K562 (cell line): Measurements from ENCODE around the gene METTL22. TPM values are rescaled to one million over a fixed set of nuclear protein-coding genes. Genes with fewer than 3 reads are reported as not detected.
A peak's percentile ranks its signal among the peaks of the same experiment; 100 is the strongest.

Experiments
- ATF1 ChIP-seq, 2 experiments: fragments of 450-650 bp in 1 of 2; IDR thresholded peaks; 2 replicates each; pipeline ENCODE4 v1.6.1; 2016; ENCODE audit warnings: missing compliant biosample characterization in 1 of 2, missing genetic modification characterization in 1 of 2
- BMI1 ChIP-seq: fragments of 150-350 bp; IDR thresholded peaks from 2 replicates; pipeline ENCODE4 v1.6.1; 2014; ENCODE audit warnings: low read length
- BRCA1 ChIP-seq, 2 experiments: fragments of 450-650 bp in 1 of 2; sonication (generic) in 1 of 2; formaldehyde crosslinking in 1 of 2; IDR thresholded peaks; 2 replicates each; pipeline versions ENCODE4 v1.5.0 to v1.6.1; 2017 to 2020; ENCODE audit warnings: mild to moderate bottlenecking in 1 of 2, missing genetic modification reagents in 1 of 2
- BRD9 ChIP-seq: fragments of 450-650 bp; IDR thresholded peaks from 2 replicates; pipeline ENCODE4 v1.6.1; 2018; ENCODE audit warnings: low read depth; ENCODE audit not compliant: partially characterized antibody
- ETV6 ChIP-seq, 3 experiments: fragments of 150-350 bp in 1 of 3; sonication (generic) in 1 of 3; formaldehyde crosslinking in 1 of 3; IDR thresholded peaks; 2 replicates each; pipeline versions ENCODE4 v1.6.1 to v1.8.0; 2014 to 2022; ENCODE audit warnings: borderline replicate concordance in 2 of 3, low read depth in 2 of 3, antibody characterized with exemption in 1 of 3, low read length in 1 of 3, mild to moderate bottlenecking in 1 of 3, missing genetic modification reagents in 1 of 3
- FIP1L1 ChIP-seq: fragments of 200-400 bp; formaldehyde crosslinking; IDR thresholded peaks from 2 replicates; pipeline ENCODE4 v1.6.1; 2018; ENCODE audit warnings: mild to moderate bottlenecking, low read depth, low read length; ENCODE audit not compliant: poor library complexity, severe bottlenecking
- FOS ChIP-seq: IDR thresholded peaks from 3 replicates; pipeline ENCODE4 v1.6.1; 2011; ENCODE audit not compliant: insufficient read length; ENCODE audit errors: extremely low read depth
- MTA3 ChIP-seq: fragments of 450-650 bp; formaldehyde crosslinking; IDR thresholded peaks from 2 replicates; pipeline ENCODE4 v1.6.1; 2017; ENCODE audit warnings: mild to moderate bottlenecking, borderline replicate concordance
- NFIC ChIP-seq: fragments of 450-650 bp; IDR thresholded peaks from 2 replicates; pipeline ENCODE4 v1.6.1; 2017; ENCODE audit warnings: mild to moderate bottlenecking, inconsistent platforms
- POLR2AphosphoS2 ChIP-seq: IDR thresholded peaks from 2 replicates; pipeline ENCODE4 v1.6.1; 2012; ENCODE audit warnings: low read length, improper control_type of control experiment
- SAP30 ChIP-seq: fragments of 200-600 bp; sonication (generic); IDR thresholded peaks from 2 replicates; pipeline ENCODE4 v1.6.1; 2012; ENCODE audit warnings: borderline replicate concordance, low read depth, mild to moderate bottlenecking, moderate library complexity, low read length, control low read depth, inconsistent platforms; ENCODE audit not compliant: insufficient read depth, poor library complexity, severe bottlenecking
- THRAP3 ChIP-seq: fragments of 450-650 bp; IDR thresholded peaks from 2 replicates; pipeline ENCODE4 v1.6.1; 2016; ENCODE audit warnings: mild to moderate bottlenecking, inconsistent platforms, borderline replicate concordance
- ZFX ChIP-seq: sonication (generic); formaldehyde crosslinking; IDR thresholded peaks from 2 replicates; pipeline ENCODE4 v1.8.0; 2022; ENCODE audit warnings: mild to moderate bottlenecking, missing genetic modification reagents, moderate library complexity
- ZNF3 ChIP-seq: fragments of 250-450 bp; sonication (Bioruptor Pico); IDR thresholded peaks from 2 replicates; pipeline ENCODE4 v1.5.0; 2021; ENCODE audit warnings: mild to moderate bottlenecking, moderate library complexity
- polyA plus RNA-seq, 8 experiments: library from polyadenylated mRNA; depleted of rRNA in 4 of 8; stranded (reverse) in 5 of 8; unstranded in 3 of 8; fragments of >200 nt; fragmentation: Nextera tagmentation in 2 of 8; fragmentation: Illumina TruSeq in 1 of 8; extraction: Ambion mirVana in 2 of 8; extraction: Trizol in 1 of 8; gene quantifications; 2 replicates each; pipeline versions ENCODE4 v1.2.1 to v1.2.3, GENCODE V29; 2011 to 2014; ENCODE audit warnings: inconsistent platforms in 1 of 8, missing spikeins in 1 of 8
- total RNA-seq, 7 experiments: library from RNA; depleted of rRNA in 6 of 7; stranded (reverse); fragments of >200 nt in 6 of 7; fragmentation: Illumina TruSeq in 2 of 7; extraction: Trizol in 2 of 7; gene quantifications; 2 replicates each; pipeline versions ENCODE4 v1.2.1 to v1.2.3, GENCODE V29; 2011 to 2021; ENCODE audit warnings: low replicate concordance in 1 of 7
- TF ChIP-seq, protein P1 (sequence below): fragments of 450-650 bp; conservative IDR thresholded peaks from 2 replicates; pipeline ENCODE4 v1.6.1; 2016; ENCODE audit warnings: missing genetic modification characterization, low read depth, mild to moderate bottlenecking, control low read depth, missing compliant biosample characterization
- TF ChIP-seq, protein P2 (sequence below): sonication (generic); formaldehyde crosslinking; IDR thresholded peaks from 2 replicates; pipeline ENCODE4 v1.8.0; 2023; ENCODE audit warnings: mild to moderate bottlenecking, missing genetic modification reagents
- TF ChIP-seq, protein P3 (sequence below): fragments of 250-450 bp; sonication (Bioruptor Pico); IDR thresholded peaks from 2 replicates; pipeline ENCODE4 v1.8.0; 2021; ENCODE audit warnings: mild to moderate bottlenecking, moderate library complexity

Gene METTL22
- total and polyA plus RNA-seq, 9 of the 15 experiments (the other 6 are each of a cell fraction or from before 2014, with no cell fraction given): 6.9 to 33.2 (median 18.5) TPM

DNA sequence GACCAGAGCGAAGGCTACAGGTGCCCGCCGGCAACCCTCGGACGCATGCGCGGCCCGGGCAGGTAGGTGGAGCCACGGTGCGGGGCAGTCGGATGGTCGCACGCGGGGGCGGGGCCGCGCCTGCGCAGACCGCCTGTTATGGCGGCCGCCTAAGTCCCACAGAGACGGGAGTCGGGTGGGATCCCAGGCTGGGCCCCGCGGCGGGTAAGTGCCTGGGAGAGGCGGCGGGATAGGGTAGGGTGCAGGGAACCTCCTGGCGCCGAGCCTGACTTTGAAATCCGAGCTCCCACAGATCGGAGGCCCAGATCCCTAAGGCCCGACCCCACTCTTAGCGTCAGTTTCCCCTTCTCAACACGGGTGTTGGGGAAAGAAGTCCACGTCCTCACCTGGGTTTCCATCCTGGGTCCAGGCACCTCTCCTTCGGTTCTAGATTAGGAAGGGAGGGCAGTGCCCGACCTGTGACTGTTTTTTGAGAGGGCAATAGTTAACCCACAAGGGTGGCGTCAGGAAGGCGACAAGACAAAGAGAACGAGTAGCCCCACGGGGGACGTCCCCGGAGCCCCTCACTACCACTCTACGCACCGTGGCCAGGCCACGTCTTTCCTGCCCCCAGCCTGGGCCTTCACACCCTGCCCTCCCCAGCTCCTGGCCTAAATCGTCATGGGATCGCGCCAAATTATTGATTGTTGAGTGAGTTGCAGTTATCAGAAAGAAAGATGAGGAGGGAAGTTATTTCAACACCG is at the start of gene METTL22 (continued):
- TF ChIP-seq, protein P1, sequence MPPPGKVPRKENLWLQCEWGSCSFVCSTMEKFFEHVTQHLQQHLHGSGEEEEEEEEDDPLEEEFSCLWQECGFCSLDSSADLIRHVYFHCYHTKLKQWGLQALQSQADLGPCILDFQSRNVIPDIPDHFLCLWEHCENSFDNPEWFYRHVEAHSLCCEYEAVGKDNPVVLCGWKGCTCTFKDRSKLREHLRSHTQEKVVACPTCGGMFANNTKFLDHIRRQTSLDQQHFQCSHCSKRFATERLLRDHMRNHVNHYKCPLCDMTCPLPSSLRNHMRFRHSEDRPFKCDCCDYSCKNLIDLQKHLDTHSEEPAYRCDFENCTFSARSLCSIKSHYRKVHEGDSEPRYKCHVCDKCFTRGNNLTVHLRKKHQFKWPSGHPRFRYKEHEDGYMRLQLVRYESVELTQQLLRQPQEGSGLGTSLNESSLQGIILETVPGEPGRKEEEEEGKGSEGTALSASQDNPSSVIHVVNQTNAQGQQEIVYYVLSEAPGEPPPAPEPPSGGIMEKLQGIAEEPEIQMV (tag): no peak
- TF ChIP-seq FIP1L1 (no peak), ZNF3 (CRISPR knock-in tag) (no peak), BRD9 (no peak), THRAP3 (no peak), BMI1 (no peak), ATF1 (CRISPR knock-in tag; IDR thresholded peaks at IDR 0.05) (no peak), ATF1 (tag; IDR thresholded peaks at IDR 0.05) (peak; percentile 27; the same call in 1 of the 2 replicates), POLR2AphosphoS2 (no peak), BRCA1 (IDR thresholded peaks at IDR 0.05) (no peak), BRCA1 (CRISPR knock-in tag; IDR thresholded peaks at IDR 0.05) (no peak), MTA3 (peak; percentile 22; the same call in 1 of the 2 replicates), NFIC (peak; percentile 31; the same call in 1 of the 2 replicates), FOS (no peak), SAP30 (no peak), ZFX (CRISPR knock-in tag) (peak; percentile 93), ETV6 (IDR thresholded peaks at IDR 0.05; ENCODE audit: borderline replicate concordance in 1 of 2, low read depth in 2 of 2, low read length in 1 of 2) (no peak), ETV6 (CRISPR knock-in tag; IDR thresholded peaks at IDR 0.05; ENCODE audit: borderline replicate concordance) (no peak)
- TF ChIP-seq, protein P2, sequence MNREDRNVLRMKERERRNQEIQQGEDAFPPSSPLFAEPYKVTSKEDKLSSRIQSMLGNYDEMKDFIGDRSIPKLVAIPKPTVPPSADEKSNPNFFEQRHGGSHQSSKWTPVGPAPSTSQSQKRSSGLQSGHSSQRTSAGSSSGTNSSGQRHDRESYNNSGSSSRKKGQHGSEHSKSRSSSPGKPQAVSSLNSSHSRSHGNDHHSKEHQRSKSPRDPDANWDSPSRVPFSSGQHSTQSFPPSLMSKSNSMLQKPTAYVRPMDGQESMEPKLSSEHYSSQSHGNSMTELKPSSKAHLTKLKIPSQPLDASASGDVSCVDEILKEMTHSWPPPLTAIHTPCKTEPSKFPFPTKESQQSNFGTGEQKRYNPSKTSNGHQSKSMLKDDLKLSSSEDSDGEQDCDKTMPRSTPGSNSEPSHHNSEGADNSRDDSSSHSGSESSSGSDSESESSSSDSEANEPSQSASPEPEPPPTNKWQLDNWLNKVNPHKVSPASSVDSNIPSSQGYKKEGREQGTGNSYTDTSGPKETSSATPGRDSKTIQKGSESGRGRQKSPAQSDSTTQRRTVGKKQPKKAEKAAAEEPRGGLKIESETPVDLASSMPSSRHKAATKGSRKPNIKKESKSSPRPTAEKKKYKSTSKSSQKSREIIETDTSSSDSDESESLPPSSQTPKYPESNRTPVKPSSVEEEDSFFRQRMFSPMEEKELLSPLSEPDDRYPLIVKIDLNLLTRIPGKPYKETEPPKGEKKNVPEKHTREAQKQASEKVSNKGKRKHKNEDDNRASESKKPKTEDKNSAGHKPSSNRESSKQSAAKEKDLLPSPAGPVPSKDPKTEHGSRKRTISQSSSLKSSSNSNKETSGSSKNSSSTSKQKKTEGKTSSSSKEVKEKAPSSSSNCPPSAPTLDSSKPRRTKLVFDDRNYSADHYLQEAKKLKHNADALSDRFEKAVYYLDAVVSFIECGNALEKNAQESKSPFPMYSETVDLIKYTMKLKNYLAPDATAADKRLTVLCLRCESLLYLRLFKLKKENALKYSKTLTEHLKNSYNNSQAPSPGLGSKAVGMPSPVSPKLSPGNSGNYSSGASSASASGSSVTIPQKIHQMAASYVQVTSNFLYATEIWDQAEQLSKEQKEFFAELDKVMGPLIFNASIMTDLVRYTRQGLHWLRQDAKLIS: no peak
- TF ChIP-seq, protein P3, sequence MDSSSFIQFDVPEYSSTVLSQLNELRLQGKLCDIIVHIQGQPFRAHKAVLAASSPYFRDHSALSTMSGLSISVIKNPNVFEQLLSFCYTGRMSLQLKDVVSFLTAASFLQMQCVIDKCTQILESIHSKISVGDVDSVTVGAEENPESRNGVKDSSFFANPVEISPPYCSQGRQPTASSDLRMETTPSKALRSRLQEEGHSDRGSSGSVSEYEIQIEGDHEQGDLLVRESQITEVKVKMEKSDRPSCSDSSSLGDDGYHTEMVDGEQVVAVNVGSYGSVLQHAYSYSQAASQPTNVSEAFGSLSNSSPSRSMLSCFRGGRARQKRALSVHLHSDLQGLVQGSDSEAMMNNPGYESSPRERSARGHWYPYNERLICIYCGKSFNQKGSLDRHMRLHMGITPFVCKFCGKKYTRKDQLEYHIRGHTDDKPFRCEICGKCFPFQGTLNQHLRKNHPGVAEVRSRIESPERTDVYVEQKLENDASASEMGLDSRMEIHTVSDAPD (CRISPR knock-in tag): no peak
